Mesothelial cell of epicardium (in vitro differentiated cells): ENCODE results near the gene ARHGEF12. TPM values are rescaled to one million over a fixed set of nuclear protein-coding genes. Genes with fewer than 3 reads are reported as not detected.
A peak's percentile ranks its signal among the peaks of the same experiment; 100 is the strongest.

Experiments
- DNase-seq, 2 experiments: peaks; one replicate each; pipeline ENCODE4 v3.0.0; 2021; ENCODE audit warnings: low spot score in 2 of 2; ENCODE audit not compliant: unreplicated experiment in 2 of 2
- H3K27ac Mint-ChIP-seq: 2 replicates; pipeline ENCODE4 v1.8.0; 2021; ENCODE audit warnings: mixed read lengths
- H3K27me3 Mint-ChIP-seq: 2 replicates; pipeline ENCODE4 v1.8.0; 2021; ENCODE audit warnings: low read depth, mixed read lengths
- H3K36me3 Mint-ChIP-seq: 2 replicates; pipeline ENCODE4 v1.8.0; 2021; ENCODE audit warnings: mixed read lengths
- H3K4me1 Mint-ChIP-seq: 2 replicates; pipeline ENCODE4 v1.8.0; 2021; ENCODE audit warnings: mixed read lengths
- H3K4me3 Mint-ChIP-seq: 2 replicates; pipeline ENCODE4 v1.8.0; 2021; ENCODE audit warnings: mild to moderate bottlenecking, moderate library complexity, mixed read lengths
- H3K9me3 Mint-ChIP-seq: 2 replicates; pipeline ENCODE4 v1.8.0; 2021; ENCODE audit warnings: mixed read lengths
- total RNA-seq: library from RNA; stranded (reverse); gene quantifications from 3 replicates; pipeline ENCODE4 v1.2.1, GENCODE V29; 2021
- TF ChIP-seq, protein P1 (sequence below): fragments of 200-600 bp; sonication (generic); IDR thresholded peaks from one replicate; pipeline ENCODE4 v1.5.0; 2021; ENCODE audit warnings: antibody characterized with exemption; ENCODE audit not compliant: unreplicated experiment

The ARHGEF12 gene
- total RNA-seq, 1 donor from 2014 or later = 86.0 TPM

DNA sequence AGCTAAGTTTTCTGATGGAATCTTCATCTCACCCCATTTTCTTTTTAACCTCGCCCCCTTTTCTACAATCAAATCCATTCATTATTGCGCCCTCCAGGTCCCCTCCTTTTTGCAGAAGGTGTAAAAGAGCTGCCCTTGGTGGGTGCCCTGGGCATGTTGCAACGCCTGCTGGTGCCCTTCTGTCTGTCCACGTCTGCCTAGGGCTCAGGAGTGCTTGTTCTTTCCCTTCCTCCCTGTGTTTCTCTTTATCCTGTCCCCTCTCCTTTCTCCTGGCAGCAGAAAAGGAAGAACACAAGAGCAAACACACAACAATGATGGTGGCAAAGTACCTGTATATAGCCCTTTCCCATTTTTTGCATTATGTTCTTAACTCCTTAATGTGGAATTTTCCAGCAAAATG, 17.3 kb upstream of the ARHGEF12 start:
- TF ChIP-seq, protein P1, sequence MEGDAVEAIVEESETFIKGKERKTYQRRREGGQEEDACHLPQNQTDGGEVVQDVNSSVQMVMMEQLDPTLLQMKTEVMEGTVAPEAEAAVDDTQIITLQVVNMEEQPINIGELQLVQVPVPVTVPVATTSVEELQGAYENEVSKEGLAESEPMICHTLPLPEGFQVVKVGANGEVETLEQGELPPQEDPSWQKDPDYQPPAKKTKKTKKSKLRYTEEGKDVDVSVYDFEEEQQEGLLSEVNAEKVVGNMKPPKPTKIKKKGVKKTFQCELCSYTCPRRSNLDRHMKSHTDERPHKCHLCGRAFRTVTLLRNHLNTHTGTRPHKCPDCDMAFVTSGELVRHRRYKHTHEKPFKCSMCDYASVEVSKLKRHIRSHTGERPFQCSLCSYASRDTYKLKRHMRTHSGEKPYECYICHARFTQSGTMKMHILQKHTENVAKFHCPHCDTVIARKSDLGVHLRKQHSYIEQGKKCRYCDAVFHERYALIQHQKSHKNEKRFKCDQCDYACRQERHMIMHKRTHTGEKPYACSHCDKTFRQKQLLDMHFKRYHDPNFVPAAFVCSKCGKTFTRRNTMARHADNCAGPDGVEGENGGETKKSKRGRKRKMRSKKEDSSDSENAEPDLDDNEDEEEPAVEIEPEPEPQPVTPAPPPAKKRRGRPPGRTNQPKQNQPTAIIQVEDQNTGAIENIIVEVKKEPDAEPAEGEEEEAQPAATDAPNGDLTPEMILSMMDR = no peak
- Mint-ChIP-seq H3K36me3 (no peaks in the 10 kb centered on the region), H3K27ac (peak overlapping the region; percentile 9), H3K4me3 (no peak overlapping the region), H3K4me1 (peaks cover 28% of the 10 kb centered on the region), H3K9me3 (no peaks in the 10 kb centered on the region), H3K27me3 (peaks cover 1% of the 10 kb centered on the region)
- no peak for DNase-seq

DNA sequence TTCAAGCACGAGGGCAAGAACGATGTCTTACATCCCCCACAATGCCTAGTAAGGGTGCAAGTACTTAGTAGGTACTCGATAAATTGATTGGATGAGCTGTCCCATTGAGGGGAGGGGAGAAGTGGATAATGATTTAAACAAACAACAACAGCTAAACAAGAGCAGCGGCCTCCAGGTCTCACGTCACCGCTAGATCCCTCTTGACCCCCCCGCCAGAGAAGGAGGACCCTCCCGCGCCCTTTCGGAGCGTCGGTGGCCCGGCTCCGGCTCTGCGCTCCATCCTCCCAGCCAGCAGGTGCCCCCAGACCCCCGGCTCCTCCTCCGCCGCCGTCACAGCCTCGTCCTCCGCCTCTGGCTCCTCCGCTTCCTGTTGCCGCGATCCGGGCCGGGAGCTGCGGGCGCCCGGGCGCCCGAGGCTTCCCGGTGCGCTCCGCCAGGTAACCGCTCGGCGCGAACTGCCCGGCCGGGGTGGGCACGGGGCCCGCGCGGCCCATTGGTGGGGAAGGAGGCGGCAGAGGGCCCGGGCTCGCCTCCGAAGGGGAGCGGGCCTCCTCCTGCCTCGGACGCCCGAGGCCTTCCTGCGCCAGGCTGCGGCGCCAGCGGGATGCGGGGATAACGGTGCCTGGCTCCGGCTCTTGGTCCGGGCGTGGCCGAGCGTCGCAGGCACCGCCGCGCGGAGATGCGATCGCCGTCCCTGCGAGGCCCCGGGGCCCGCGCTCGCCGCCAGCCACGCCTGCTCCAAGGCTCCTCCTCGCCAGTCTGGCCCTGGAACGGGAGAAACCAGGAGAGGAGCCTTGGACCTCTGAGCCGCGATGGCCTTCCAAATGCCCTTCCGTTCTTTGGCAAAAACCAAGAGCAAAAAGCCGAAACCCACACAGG, 11.0 kb upstream of the ARHGEF12 start, which contains the start of gene TLCD5:
TSS of gene TLCD5 (plus strand) at position 368 of the 879 bp plus-strand sequence. CDS start 2,143 bp downstream, outside the sequence.
- H3K9me3 Mint-ChIP-seq = no peaks in the 10 kb centered on the region
- TF ChIP-seq, protein P1 = no peak
- H3K27me3 Mint-ChIP-seq = no peaks in the 10 kb centered on the region
- DNase-seq = peak; percentile 56 to 80
- H3K36me3 Mint-ChIP-seq = peaks cover 6% of the 10 kb centered on the region
- peak within 1 kb of the TSS; percentile 96 for H3K27ac Mint-ChIP-seq
- peak within 1 kb of the TSS; percentile 79 for H3K4me3 Mint-ChIP-seq
- H3K4me1 Mint-ChIP-seq = peaks cover 29% of the 10 kb centered on the region

DNA sequence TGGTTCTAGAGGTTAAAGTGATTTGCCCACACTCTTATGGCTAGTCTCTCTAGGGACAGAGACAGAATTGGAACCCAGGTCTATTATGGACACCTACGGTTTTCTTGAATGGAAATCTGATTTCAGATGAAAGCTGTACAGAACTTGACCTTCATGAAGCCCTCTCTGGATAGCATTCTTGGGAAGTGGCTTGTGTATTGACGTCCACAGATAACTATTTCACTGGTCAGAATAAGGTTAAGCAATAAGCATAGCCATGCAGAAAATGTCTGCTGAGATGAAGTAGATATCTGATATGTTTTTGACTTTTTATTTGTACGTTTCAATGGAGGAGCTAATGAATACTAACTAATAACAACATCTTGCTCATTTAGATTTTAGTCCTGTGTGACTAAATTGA, 10.0 kb upstream of the ARHGEF12 start:
- DNase-seq = no peak
- TF ChIP-seq, protein P1 = no peak
- no peaks in the 10 kb centered on the region for H3K9me3 Mint-ChIP-seq
- H3K4me3 Mint-ChIP-seq = peak overlapping the region; percentile 79
- H3K27me3 Mint-ChIP-seq = no peaks in the 10 kb centered on the region
- H3K4me1 Mint-ChIP-seq = peaks cover 34% of the 10 kb centered on the region
- peaks cover 8% of the 10 kb centered on the region for H3K36me3 Mint-ChIP-seq
- peak overlapping the region; percentile 96 for H3K27ac Mint-ChIP-seq

DNA sequence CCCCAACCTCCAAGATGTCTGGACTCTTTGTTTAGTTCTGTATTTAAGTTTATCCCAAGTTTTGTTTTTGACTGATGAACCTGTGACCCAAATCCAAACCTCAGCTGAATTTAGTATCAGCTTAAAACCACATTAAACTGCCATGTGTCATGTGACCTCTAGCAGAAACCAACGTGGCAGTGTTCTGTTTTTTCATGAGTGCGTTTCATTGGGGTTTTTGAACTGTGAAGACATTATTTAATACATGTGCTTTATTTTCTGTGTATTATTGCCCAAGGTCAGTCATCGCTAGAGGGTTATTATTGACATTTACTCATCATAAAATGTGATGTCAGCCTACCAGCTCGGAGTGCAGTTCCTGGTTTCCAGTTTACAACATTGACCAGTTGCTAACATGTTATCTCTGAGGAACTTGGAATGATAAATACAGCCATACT, 9.3 kb upstream of the ARHGEF12 start:
- no peak for DNase-seq
- Mint-ChIP-seq H3K27ac (peak overlapping the region; percentile 96), H3K36me3 (peaks cover 8% of the 10 kb centered on the region), H3K4me1 (peaks cover 41% of the 10 kb centered on the region), H3K9me3 (no peaks in the 10 kb centered on the region), H3K4me3 (peak overlapping the region; percentile 79), H3K27me3 (no peaks in the 10 kb centered on the region)
- TF ChIP-seq, protein P1 = no peak

DNA sequence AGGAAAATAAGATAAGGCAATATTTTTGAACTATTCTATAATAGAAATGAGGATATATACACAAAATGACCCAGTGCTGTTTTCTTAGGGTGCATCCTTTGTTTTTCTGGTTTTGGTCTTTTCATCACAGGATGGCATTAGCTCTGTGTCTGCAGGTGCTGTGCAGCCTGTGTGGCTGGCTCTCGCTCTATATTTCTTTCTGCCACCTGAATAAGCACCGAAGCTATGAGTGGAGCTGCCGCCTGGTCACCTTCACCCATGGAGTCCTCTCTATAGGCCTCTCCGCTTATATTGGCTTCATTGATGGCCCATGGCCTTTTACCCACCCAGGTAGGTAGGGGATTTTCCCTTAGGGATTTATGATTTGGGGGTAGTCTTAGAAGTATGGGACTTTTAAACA, 8.9 kb upstream of the ARHGEF12 start:
- no peak for DNase-seq
- H3K4me1 Mint-ChIP-seq = peaks cover 43% of the 10 kb centered on the region
- H3K36me3 Mint-ChIP-seq = peaks cover 8% of the 10 kb centered on the region
- no peak overlapping the region for H3K4me3 Mint-ChIP-seq
- no peaks in the 10 kb centered on the region for H3K27me3 Mint-ChIP-seq
- TF ChIP-seq, protein P1 = no peak
- peak overlapping the region; percentile 96 for H3K27ac Mint-ChIP-seq
- H3K9me3 Mint-ChIP-seq = no peaks in the 10 kb centered on the region
